ENCODE measurements around the gene COLGALT1.

Gene COLGALT1

DNA sequence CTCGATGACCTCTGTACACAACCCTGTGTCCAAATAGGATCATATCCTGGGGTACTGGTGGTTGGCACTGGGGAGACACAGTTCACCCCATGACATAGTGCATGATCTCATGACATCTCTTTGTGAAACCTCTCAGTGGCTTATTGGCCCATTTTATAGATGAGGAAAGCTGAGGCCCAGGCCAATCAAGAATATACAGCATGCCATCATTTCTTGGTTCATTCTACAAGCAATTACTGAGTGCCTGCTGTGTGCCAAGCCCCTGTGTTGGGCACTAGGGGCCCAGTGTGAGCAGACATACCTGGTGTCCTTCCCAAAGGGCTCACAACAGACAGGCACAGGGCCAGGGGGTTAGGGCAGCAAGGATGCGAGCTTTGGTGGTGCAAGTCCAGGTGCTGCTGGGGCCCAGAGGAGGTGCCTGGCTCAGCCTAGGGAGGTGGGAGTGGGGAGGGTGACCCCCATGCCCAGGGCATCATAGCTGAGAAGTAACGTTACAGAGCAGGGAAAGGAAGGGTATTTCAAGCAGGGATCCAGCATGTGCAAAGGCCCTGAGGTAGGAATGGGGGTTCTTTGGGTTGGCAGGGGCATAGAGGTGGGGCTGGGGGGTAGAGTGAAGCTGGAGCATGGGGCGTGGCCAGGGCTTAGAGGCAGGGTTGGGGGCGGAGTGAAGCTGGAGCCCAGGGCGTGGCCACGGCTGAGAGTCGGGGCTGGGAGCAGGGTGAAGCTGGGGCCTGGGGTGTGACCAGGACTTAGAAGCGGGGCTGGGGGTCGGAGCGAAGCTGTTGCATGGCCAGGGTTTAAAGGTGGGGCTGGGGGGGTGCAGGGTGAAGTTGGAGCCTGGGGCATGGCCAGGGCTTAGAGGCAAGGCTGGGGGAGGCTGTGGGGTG is 20.7 kb downstream of the COLGALT1 start (continued):
- TF ChIP-seq ZNF544 (tag by site-specific recombination; IDR thresholded peaks at IDR 0.05) (no peak), ZNF121 (tag by site-specific recombination; IDR thresholded peaks at IDR 0.05) (no peak), ZBTB17 (tag by site-specific recombination; IDR thresholded peaks at IDR 0.05) (no peak), ZNF549 (tag by site-specific recombination; IDR thresholded peaks at IDR 0.05) (no peak), KLF10 (tag by site-specific recombination; IDR thresholded peaks at IDR 0.05) (no peak), ZFHX2 (tag by site-specific recombination; conservative IDR thresholded peaks at IDR 0.05) (no peak), ZNF621 (tag by site-specific recombination; IDR thresholded peaks at IDR 0.05) (no peak), ZNF610 (tag by site-specific recombination; IDR thresholded peaks at IDR 0.05; ENCODE audit: borderline replicate concordance) (no peak), ZNF677 (tag by site-specific recombination; IDR thresholded peaks at IDR 0.05) (no peak), ZBTB20 (tag by site-specific recombination; IDR thresholded peaks at IDR 0.05) (no peak), ZNF223 (tag by site-specific recombination; IDR thresholded peaks at IDR 0.05) (no peak), YY2 (tag by site-specific recombination; IDR thresholded peaks at IDR 0.05) (no peak), ZNF501 (tag by site-specific recombination; IDR thresholded peaks at IDR 0.05) (no peak), ZNF785 (tag by site-specific recombination; IDR thresholded peaks at IDR 0.05) (no peak), ZNF335 (tag by site-specific recombination; conservative IDR thresholded peaks at IDR 0.05) (no peak), ZNF19 (tag by site-specific recombination; IDR thresholded peaks at IDR 0.05; ENCODE audit: low read depth) (no peak), ZNF214 (tag by site-specific recombination; IDR thresholded peaks at IDR 0.05; ENCODE audit: borderline replicate concordance) (no peak), KLF8 (tag by site-specific recombination; IDR thresholded peaks at IDR 0.05) (0 out of 2 replicates have a peak, but pooled peaks have one; percentile 56), ZNF76 (tag by site-specific recombination; IDR thresholded peaks at IDR 0.05; ENCODE audit: borderline replicate concordance, low read depth) (no peak), GLIS1 (tag by site-specific recombination; IDR thresholded peaks at IDR 0.05) (no peak), ZNF664 (tag by site-specific recombination; IDR thresholded peaks at IDR 0.05) (no peak)
- TF ChIP-seq, protein P1, sequence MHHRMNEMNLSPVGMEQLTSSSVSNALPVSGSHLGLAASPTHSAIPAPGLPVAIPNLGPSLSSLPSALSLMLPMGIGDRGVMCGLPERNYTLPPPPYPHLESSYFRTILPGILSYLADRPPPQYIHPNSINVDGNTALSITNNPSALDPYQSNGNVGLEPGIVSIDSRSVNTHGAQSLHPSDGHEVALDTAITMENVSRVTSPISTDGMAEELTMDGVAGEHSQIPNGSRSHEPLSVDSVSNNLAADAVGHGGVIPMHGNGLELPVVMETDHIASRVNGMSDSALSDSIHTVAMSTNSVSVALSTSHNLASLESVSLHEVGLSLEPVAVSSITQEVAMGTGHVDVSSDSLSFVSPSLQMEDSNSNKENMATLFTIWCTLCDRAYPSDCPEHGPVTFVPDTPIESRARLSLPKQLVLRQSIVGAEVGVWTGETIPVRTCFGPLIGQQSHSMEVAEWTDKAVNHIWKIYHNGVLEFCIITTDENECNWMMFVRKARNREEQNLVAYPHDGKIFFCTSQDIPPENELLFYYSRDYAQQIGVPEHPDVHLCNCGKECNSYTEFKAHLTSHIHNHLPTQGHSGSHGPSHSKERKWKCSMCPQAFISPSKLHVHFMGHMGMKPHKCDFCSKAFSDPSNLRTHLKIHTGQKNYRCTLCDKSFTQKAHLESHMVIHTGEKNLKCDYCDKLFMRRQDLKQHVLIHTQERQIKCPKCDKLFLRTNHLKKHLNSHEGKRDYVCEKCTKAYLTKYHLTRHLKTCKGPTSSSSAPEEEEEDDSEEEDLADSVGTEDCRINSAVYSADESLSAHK (tag by site-specific recombination; IDR thresholded peaks at IDR 0.05) = no peak
- TF ChIP-seq, protein P2, sequence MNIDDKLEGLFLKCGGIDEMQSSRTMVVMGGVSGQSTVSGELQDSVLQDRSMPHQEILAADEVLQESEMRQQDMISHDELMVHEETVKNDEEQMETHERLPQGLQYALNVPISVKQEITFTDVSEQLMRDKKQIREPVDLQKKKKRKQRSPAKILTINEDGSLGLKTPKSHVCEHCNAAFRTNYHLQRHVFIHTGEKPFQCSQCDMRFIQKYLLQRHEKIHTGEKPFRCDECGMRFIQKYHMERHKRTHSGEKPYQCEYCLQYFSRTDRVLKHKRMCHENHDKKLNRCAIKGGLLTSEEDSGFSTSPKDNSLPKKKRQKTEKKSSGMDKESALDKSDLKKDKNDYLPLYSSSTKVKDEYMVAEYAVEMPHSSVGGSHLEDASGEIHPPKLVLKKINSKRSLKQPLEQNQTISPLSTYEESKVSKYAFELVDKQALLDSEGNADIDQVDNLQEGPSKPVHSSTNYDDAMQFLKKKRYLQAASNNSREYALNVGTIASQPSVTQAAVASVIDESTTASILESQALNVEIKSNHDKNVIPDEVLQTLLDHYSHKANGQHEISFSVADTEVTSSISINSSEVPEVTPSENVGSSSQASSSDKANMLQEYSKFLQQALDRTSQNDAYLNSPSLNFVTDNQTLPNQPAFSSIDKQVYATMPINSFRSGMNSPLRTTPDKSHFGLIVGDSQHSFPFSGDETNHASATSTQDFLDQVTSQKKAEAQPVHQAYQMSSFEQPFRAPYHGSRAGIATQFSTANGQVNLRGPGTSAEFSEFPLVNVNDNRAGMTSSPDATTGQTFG (tag by site-specific recombination; IDR thresholded peaks at IDR 0.05; ENCODE audit: borderline replicate concordance) = no peak
- TF ChIP-seq, protein P3, sequence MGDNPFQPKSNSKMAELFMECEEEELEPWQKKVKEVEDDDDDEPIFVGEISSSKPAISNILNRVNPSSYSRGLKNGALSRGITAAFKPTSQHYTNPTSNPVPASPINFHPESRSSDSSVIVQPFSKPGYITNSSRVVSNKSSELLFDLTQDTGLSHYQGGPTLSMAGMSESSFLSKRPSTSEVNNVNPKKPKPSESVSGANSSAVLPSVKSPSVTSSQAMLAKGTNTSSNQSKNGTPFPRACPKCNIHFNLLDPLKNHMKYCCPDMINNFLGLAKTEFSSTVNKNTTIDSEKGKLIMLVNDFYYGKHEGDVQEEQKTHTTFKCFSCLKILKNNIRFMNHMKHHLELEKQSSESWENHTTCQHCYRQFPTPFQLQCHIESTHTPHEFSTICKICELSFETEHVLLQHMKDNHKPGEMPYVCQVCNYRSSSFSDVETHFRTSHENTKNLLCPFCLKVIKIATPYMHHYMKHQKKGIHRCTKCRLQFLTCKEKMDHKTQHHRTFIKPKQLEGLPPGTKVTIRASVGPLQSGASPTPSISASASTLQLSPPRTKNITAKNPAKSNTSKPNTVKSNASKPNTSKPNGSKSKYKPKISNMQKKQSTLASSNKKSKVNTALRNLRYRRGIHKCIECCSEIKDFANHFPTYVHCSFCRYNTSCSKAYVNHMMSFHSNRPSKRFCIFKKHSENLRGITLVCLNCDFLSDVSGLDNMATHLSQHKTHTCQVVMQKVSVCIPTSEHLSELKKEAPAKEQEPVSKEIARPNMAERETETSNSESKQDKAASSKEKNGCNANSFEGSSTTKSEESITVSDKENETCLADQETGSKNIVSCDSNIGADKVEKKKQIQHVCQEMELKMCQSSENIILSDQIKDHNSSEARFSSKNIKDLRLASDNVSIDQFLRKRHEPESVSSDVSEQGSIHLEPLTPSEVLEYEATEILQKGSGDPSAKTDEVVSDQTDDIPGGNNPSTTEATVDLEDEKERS (tag by site-specific recombination; IDR thresholded peaks at IDR 0.05) = 0 out of 2 replicates have a peak, but pooled peaks have one; percentile 71
- TF ChIP-seq, protein P4, sequence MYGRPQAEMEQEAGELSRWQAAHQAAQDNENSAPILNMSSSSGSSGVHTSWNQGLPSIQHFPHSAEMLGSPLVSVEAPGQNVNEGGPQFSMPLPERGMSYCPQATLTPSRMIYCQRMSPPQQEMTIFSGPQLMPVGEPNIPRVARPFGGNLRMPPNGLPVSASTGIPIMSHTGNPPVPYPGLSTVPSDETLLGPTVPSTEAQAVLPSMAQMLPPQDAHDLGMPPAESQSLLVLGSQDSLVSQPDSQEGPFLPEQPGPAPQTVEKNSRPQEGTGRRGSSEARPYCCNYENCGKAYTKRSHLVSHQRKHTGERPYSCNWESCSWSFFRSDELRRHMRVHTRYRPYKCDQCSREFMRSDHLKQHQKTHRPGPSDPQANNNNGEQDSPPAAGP (tag by site-specific recombination; IDR thresholded peaks at IDR 0.05) = 0 out of 2 replicates have a peak, but pooled peaks have one; percentile 15
- TF ChIP-seq, protein P5, sequence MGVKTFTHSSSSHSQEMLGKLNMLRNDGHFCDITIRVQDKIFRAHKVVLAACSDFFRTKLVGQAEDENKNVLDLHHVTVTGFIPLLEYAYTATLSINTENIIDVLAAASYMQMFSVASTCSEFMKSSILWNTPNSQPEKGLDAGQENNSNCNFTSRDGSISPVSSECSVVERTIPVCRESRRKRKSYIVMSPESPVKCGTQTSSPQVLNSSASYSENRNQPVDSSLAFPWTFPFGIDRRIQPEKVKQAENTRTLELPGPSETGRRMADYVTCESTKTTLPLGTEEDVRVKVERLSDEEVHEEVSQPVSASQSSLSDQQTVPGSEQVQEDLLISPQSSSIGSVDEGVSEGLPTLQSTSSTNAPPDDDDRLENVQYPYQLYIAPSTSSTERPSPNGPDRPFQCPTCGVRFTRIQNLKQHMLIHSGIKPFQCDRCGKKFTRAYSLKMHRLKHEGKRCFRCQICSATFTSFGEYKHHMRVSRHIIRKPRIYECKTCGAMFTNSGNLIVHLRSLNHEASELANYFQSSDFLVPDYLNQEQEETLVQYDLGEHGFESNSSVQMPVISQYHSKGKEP (tag by site-specific recombination; IDR thresholded peaks at IDR 0.05) = no peak
- TF ChIP-seq, protein P6, sequence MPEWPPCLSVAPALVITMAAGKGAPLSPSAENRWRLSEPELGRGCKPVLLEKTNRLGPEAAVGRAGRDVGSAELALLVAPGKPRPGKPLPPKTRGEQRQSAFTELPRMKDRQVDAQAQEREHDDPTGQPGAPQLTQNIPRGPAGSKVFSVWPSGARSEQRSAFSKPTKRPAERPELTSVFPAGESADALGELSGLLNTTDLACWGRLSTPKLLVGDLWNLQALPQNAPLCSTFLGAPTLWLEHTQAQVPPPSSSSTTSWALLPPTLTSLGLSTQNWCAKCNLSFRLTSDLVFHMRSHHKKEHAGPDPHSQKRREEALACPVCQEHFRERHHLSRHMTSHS (tag by site-specific recombination; IDR thresholded peaks at IDR 0.05) = no peak
